Amygdala (tissue), 56 donors: ENCODE data around the gene SLC16A1.
"Not testable (repeated sequence)": the region's sequence is repeated elsewhere in the genome, so short reads cannot be mapped to it uniquely, and the experiment has no call there.

Source experiments
- DNase-seq, 56 donors: peaks; one replicate each; lab custom pipeline; 2025; lab: John Stamatoyannopoulos, UW

The SLC16A1 gene

GRCh38 chr1:112888630-112889029 is 67.4 kb downstream of the SLC16A1 start:
- no peak for DNase-seq

- DNase-seq = no peak
Measured at GRCh38 chr1:112887599-112888283, 68.3 kb downstream of the SLC16A1 start.

GRCh38 chr1:112884996-112885395 is 71.0 kb downstream of the SLC16A1 start:
- DNase-seq = not testable (repeated sequence)

- peak in 3 of 56 donors; percentile 8 to 19 (median 17) for DNase-seq
Measured at GRCh38 chr1:112882271-112882744, 73.7 kb downstream of the SLC16A1 start.

- DNase-seq = peak in 16 of 56 donors; percentile 6 to 67 (median 15)
Measured at GRCh38 chr1:112881742-112882127, 74.3 kb downstream of the SLC16A1 start.

- no peak for DNase-seq
Measured at GRCh38 chr1:112879834-112880233, 76.2 kb downstream of the SLC16A1 start.

- DNase-seq = peak in 23 of 56 donors; percentile 3 to 67 (median 21)
Measured at GRCh38 chr1:112878321-112878720, 77.7 kb downstream of the SLC16A1 start.

- no peak for DNase-seq
Measured at GRCh38 chr1:112877750-112878149, 78.2 kb downstream of the SLC16A1 start.

GRCh38 chr1:112876315-112876714 is 79.7 kb downstream of the SLC16A1 start:
- DNase-seq = no peak

GRCh38 chr1:112872551-112872962 is 83.4 kb downstream of the SLC16A1 start:
- no peak for DNase-seq

- DNase-seq = no peak
Measured at GRCh38 chr1:112870887-112871646, 84.9 kb downstream of the SLC16A1 start.

GRCh38 chr1:112869895-112870294 is 86.1 kb downstream of the SLC16A1 start:
- no peak for DNase-seq

GRCh38 chr1:112868191-112868590 is 87.8 kb downstream of the SLC16A1 start:
- no peak for DNase-seq

- no peak for DNase-seq
Measured at GRCh38 chr1:112866981-112867380, 89.0 kb downstream of the SLC16A1 start.

- no peak for DNase-seq
Measured at GRCh38 chr1:112866151-112866550, 89.8 kb downstream of the SLC16A1 start.

GRCh38 chr1:112862753-112863426 is 93.1 kb downstream of the SLC16A1 start:
- no peak for DNase-seq
